OCI-LY7 (cell line): ENCODE measurements around the gene CENPU. TPM values are rescaled to one million over a fixed set of nuclear protein-coding genes. Genes with fewer than 3 reads are reported as not detected.

Source experiments
- BruUV-seq: library from RNA; stranded (reverse); fragments of 400-500 nt; replicated peaks from 2 replicates; lab custom pipeline; 2021; lab: Mats Ljungman, UMichigan
- CTCF ChIA-PET: fragments of 300-600 bp; sonication (Branson Sonifier 250); formaldehyde crosslinking; loops from one replicate; lab custom pipeline; 2022; ENCODE audit warnings: antibody characterized with exemption; ENCODE audit not compliant: unreplicated experiment; lab: Charles Lee
- POLR2A ChIA-PET: fragments of 300-600 bp; sonication (Branson Sonifier 250); formaldehyde crosslinking; loops from one replicate; lab custom pipeline; 2022; ENCODE audit warnings: antibody characterized with exemption; lab: Charles Lee
- DNase-seq: peaks from one replicate; pipeline ENCODE4 v3.0.0-alpha.2; 2015; ENCODE audit warnings: low spot score
- H2AFZ ChIP-seq: fragments of 200-600 bp; sonication (generic), shearing (Covaris generic); 2 replicates; pipeline ENCODE4 v1.6.1; 2014; ENCODE audit warnings: mild to moderate bottlenecking, antibody characterized with exemption, low read length, moderate library complexity
- H3K27ac ChIP-seq: fragments of 200-600 bp; sonication (generic); 2 replicates; pipeline ENCODE4 v1.5.1; 2014; ENCODE audit warnings: mixed run types, low read depth, mild to moderate bottlenecking, moderate library complexity, low read length, inconsistent platforms; ENCODE audit not compliant: poor library complexity, severe bottlenecking
- H3K36me3 ChIP-seq: fragments of 200-600 bp; sonication (generic); 2 replicates; pipeline ENCODE4 v1.6.1; 2014; ENCODE audit warnings: mild to moderate bottlenecking, antibody characterized with exemption, low read length, moderate library complexity, mixed read lengths; ENCODE audit not compliant: insufficient read depth
- H3K4me1 ChIP-seq: fragments of 200-600 bp; sonication (generic); 2 replicates; pipeline ENCODE4 v1.5.1; 2014; ENCODE audit warnings: mild to moderate bottlenecking, low read length; ENCODE audit not compliant: insufficient read depth, poor library complexity, severe bottlenecking
- H3K4me2 ChIP-seq: fragments of 200-600 bp; sonication (generic); 2 replicates; pipeline ENCODE4 v1.6.1; 2014; ENCODE audit warnings: mild to moderate bottlenecking, low read length
- H3K4me3 ChIP-seq: fragments of 200-600 bp; sonication (generic); 2 replicates; pipeline ENCODE4 v1.5.1; 2014; ENCODE audit warnings: mild to moderate bottlenecking, low read depth, low read length; ENCODE audit not compliant: poor library complexity, severe bottlenecking
- H3K79me2 ChIP-seq: fragments of 200-600 bp; sonication (generic); 2 replicates; pipeline ENCODE4 v1.6.1; 2016; ENCODE audit warnings: low read depth, mild to moderate bottlenecking, low read length, moderate library complexity, mixed read lengths; ENCODE audit not compliant: insufficient read depth
- H3K9me2 ChIP-seq: fragments of 200-600 bp; sonication (generic); 2 replicates; pipeline ENCODE4 v1.6.1; 2016; ENCODE audit warnings: mild to moderate bottlenecking, low read length, mixed read lengths; ENCODE audit not compliant: insufficient read depth
- H3K9me3 ChIP-seq: fragments of 200-600 bp; sonication (generic); 2 replicates; pipeline ENCODE4 v1.6.1; 2014; ENCODE audit warnings: mild to moderate bottlenecking, mixed run types, low read length, mixed read lengths
- H4K20me1 ChIP-seq: fragments of 200-600 bp; sonication (generic); 2 replicates; pipeline ENCODE4 v1.6.1; 2014; ENCODE audit warnings: mild to moderate bottlenecking, antibody characterized with exemption, low read length, moderate library complexity, mixed read lengths; ENCODE audit not compliant: insufficient read depth
- EZH2phosphoT487 ChIP-seq: fragments of 200-600 bp; sonication (generic); IDR thresholded peaks from 2 replicates; pipeline ENCODE4 v1.6.1; 2018; ENCODE audit warnings: low read depth, borderline replicate concordance, mild to moderate bottlenecking, mixed run types, antibody characterized with exemption, low read length, moderate library complexity, mixed read lengths
- intact Hi-C: fragments of 100-400 bp; cut with micrococcal nuclease; formaldehyde crosslinking; loops from one replicate; pipeline ENCODE4 v1.10.0; 2022; ENCODE audit not compliant: unreplicated experiment
- total RNA-seq, 2 experiments: library from RNA; depleted of rRNA in 1 of 2; stranded (reverse); fragments of >200 nt in 1 of 2; shearing (Covaris generic) in 1 of 2; gene quantifications; 2 replicates each; pipeline ENCODE4 v1.2.3, GENCODE V29; 2014 to 2022
- TF ChIP-seq, protein P1 (sequence below): fragments of 200-600 bp; sonication (generic); conservative IDR thresholded peaks from 2 replicates; pipeline ENCODE4 v1.5.1; 2014; ENCODE audit warnings: mild to moderate bottlenecking, antibody characterized with exemption, low read length, moderate library complexity, mixed read lengths

The CENPU gene
- total RNA-seq, 2 experiments from 2014 or later, result 83.9 to 132 TPM

DNA sequence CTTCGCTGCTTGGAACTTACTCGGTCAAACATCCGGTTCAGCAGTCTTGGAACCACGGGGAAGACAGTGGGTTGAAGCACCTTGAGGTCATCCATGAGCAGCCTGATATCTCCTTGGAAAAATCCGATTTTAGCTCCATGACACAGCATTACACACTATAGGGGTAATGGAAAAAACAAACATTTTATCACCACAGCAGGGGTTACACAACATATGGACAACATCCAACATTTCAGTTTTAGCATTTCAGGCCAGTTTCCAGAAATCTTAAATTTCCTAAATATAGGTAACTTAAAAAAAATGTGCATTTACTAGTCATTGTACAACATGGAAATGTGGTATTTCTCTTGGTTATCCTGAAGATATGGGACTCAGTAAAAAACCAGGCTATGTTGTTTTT lies 34.4 kb upstream of the CENPU start:
- Histone ChIP-seq H3K36me3 (peaks cover 67% of the 10 kb centered on the region), H3K79me2 (no peaks in the 10 kb centered on the region), H2AFZ (no peak overlapping the region), H3K9me2 (no peaks in the 10 kb centered on the region), H3K4me3 (no peak overlapping the region), H3K27ac (no peak overlapping the region), H3K4me2 (no peak overlapping the region), H3K9me3 (no peaks in the 10 kb centered on the region), H4K20me1 (no peaks in the 10 kb centered on the region), H3K4me1 (no peaks in the 10 kb centered on the region)
- no peak for DNase-seq
- TF ChIP-seq, protein P1, sequence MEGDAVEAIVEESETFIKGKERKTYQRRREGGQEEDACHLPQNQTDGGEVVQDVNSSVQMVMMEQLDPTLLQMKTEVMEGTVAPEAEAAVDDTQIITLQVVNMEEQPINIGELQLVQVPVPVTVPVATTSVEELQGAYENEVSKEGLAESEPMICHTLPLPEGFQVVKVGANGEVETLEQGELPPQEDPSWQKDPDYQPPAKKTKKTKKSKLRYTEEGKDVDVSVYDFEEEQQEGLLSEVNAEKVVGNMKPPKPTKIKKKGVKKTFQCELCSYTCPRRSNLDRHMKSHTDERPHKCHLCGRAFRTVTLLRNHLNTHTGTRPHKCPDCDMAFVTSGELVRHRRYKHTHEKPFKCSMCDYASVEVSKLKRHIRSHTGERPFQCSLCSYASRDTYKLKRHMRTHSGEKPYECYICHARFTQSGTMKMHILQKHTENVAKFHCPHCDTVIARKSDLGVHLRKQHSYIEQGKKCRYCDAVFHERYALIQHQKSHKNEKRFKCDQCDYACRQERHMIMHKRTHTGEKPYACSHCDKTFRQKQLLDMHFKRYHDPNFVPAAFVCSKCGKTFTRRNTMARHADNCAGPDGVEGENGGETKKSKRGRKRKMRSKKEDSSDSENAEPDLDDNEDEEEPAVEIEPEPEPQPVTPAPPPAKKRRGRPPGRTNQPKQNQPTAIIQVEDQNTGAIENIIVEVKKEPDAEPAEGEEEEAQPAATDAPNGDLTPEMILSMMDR, result no peak
- TF ChIP-seq EZH2phosphoT487, result no peak
- BruUV-seq, result no TSS peak
- intact Hi-C loops, result no loop called here
- ChIA-PET CTCF (no interaction called here), POLR2A (no interaction called here)

DNA sequence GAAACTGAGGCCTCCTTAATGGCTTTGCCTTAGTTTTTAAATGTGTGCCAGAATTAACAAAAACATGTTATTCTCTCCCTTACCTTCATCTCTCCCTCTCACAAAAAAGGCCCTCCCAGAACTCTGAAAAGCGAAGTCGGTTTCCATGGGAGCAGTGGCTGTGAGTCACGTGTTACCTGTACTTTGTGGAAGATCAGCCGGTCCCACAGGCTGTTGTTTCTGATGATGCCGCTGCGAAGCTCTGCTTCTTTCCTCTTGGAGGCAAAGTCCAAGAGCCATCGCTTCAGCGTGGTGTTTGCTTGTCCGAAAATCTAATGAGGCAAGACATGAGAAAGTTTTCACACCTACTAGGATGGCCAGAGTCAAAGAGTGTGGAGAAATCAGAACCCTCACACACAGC lies 32.5 kb upstream of the CENPU start:
- DNase-seq, result no peak
- POLR2A ChIA-PET, result no interaction called here
- intact Hi-C loops, result no loop called here
- H3K4me2 ChIP-seq, result no peak overlapping the region
- TF ChIP-seq EZH2phosphoT487, result no peak
- TF ChIP-seq, protein P1, result no peak
- CTCF ChIA-PET, result no interaction called here
- BruUV-seq, result no TSS peak
- no peaks in the 10 kb centered on the region for H3K4me1 ChIP-seq
- no peaks in the 10 kb centered on the region for H4K20me1 ChIP-seq
- H3K27ac ChIP-seq, result no peak overlapping the region
- no peaks in the 10 kb centered on the region for H3K9me3 ChIP-seq
- no peak overlapping the region for H2AFZ ChIP-seq
- no peaks in the 10 kb centered on the region for H3K9me2 ChIP-seq
- H3K4me3 ChIP-seq, result no peak overlapping the region
- H3K79me2 ChIP-seq, result no peaks in the 10 kb centered on the region
- H3K36me3 ChIP-seq, result peaks cover 62% of the 10 kb centered on the region

DNA sequence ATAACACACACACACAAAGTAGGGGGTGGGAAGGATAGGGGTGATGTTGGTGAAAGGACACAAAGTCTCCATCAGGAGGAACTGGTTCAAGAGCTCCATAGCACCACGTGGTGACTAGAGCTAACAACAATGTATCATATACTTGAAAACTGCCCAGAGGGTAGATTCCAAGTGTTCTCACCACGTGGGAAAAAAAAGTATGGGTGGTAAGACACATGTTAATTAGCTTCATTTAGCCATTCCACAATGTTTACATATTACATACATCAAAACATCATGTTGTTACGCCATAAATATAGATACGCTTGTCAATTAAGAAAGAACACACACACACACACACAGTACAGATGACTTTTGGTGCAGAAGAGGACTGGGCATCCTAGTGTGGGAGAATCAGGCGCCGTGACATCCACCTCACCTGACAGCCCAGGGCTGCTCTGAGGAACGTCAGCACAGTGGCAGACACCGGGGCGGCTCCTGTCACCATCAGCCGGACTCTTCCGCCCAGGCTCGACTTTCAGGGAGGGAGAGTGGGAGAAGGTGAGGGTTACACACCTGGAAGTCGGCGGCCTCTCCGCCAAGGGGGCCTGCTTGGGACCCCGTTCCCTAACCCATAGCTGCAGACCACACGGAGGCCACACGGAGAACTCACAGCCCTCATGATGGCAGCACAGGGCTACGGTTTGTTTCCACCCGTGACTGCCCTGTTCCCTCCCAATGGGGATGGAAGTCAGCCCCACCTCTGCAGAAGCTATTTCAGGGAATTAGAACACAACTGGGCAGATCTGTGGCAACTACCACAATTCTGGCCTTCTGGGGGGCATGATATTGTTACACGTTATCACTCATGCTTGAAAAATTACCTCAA lies 31.8 kb upstream of the CENPU start:
- intact Hi-C loops, result no loop called here
- H3K36me3 ChIP-seq, result peaks cover 68% of the 10 kb centered on the region

More for the DNA sequence above, 31.8 kb upstream of the CENPU start:
- H2AFZ ChIP-seq, result no peak overlapping the region
- no peaks in the 10 kb centered on the region for H3K79me2 ChIP-seq
- TF ChIP-seq, protein P1, result no peak
- TF ChIP-seq EZH2phosphoT487, result no peak
- H3K4me3 ChIP-seq, result no peak overlapping the region
- H3K9me2 ChIP-seq, result no peaks in the 10 kb centered on the region
- H3K4me2 ChIP-seq, result no peak overlapping the region
- H3K27ac ChIP-seq, result no peak overlapping the region
- ChIA-PET CTCF (no interaction called here), POLR2A (interaction anchor here (1.0 kb wide), 1 partner anchor 172 kb away, joined by 3 read pairs; no protein-coding TSS in a partner anchor)
- no TSS peak for BruUV-seq
- H3K9me3 ChIP-seq, result no peaks in the 10 kb centered on the region
- no peaks in the 10 kb centered on the region for H3K4me1 ChIP-seq
- H4K20me1 ChIP-seq, result no peaks in the 10 kb centered on the region
- no peak for DNase-seq
